Measurements from ENCODE around the gene SYCE3.

DNA sequence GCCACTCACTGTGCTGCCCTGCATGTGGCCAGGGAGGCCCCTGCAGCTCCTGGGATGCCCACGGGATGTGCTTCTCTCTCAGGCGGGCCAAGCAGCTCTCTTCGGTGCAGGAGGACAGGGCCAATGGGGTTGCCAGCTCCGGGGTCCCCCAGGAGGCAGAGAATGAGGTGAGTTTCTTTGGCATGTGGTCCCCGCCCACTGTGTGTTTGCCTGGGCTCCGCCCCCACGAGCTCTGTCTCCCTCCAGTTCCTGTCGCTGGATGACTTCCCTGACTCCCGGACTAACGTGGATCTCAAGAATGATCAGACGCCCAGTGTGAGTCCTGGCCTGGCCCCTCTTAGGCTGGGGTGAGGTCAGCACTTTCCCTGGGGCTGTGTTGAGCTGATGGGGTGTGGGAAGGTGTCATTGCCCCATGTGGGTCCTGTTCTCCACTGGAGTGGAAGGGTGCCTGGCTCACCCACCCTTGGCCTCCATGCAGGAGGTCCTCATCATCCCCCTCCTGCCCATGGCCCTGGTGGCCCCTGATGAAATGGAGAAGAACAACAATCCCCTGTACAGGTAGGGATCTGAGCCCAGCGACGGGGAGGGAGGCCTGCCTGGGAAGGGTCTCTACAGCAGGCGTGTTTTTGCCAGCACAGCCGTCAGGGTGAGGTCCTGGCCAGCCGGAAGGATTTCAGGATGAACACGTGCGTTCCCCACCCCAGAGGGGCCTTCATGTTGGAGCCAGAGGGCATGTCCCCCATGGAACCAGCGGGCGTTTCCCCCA is 45.0 kb downstream of the SYCE3 start:
- TF ChIP-seq, protein P1, sequence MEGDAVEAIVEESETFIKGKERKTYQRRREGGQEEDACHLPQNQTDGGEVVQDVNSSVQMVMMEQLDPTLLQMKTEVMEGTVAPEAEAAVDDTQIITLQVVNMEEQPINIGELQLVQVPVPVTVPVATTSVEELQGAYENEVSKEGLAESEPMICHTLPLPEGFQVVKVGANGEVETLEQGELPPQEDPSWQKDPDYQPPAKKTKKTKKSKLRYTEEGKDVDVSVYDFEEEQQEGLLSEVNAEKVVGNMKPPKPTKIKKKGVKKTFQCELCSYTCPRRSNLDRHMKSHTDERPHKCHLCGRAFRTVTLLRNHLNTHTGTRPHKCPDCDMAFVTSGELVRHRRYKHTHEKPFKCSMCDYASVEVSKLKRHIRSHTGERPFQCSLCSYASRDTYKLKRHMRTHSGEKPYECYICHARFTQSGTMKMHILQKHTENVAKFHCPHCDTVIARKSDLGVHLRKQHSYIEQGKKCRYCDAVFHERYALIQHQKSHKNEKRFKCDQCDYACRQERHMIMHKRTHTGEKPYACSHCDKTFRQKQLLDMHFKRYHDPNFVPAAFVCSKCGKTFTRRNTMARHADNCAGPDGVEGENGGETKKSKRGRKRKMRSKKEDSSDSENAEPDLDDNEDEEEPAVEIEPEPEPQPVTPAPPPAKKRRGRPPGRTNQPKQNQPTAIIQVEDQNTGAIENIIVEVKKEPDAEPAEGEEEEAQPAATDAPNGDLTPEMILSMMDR (IDR thresholded peaks at IDR 0.05) = no peak
- no peak for TF ChIP-seq POLR2A (IDR thresholded peaks at IDR 0.05)
